Measurements from ENCODE around the gene PCAT6.

GRCh38 chr1:202811296-202812175 is 782 bp downstream of the PCAT6 start:
- TF ChIP-seq CTCF (IDR thresholded peaks at IDR 0.05) (no peak), EP300 (IDR thresholded peaks at IDR 0.05) (no peak), POLR2AphosphoS5 (IDR thresholded peaks at IDR 0.05) (no peak)
